C4-2B (cell line): Measurements from ENCODE around the gene GTSE1.

Experiments
- H3K27ac ChIP-seq: fragments of 450-650 bp; 2 replicates; pipeline ENCODE4 v1.5.1; 2017
- ZFX ChIP-seq: fragments of 450-650 bp; IDR thresholded peaks from 2 replicates; pipeline ENCODE4 v1.6.1; 2017
- TF ChIP-seq, protein P1 (sequence below): fragments of 450-650 bp; conservative IDR thresholded peaks from 2 replicates; pipeline ENCODE4 v1.5.1; 2017; ENCODE audit warnings: mild to moderate bottlenecking

GTSE1 gene

GRCh38 chr22:46371623-46372226 lies 75.1 kb downstream of the GTSE1 start:
- no peak for TF ChIP-seq ZFX
- TF ChIP-seq, protein P1, sequence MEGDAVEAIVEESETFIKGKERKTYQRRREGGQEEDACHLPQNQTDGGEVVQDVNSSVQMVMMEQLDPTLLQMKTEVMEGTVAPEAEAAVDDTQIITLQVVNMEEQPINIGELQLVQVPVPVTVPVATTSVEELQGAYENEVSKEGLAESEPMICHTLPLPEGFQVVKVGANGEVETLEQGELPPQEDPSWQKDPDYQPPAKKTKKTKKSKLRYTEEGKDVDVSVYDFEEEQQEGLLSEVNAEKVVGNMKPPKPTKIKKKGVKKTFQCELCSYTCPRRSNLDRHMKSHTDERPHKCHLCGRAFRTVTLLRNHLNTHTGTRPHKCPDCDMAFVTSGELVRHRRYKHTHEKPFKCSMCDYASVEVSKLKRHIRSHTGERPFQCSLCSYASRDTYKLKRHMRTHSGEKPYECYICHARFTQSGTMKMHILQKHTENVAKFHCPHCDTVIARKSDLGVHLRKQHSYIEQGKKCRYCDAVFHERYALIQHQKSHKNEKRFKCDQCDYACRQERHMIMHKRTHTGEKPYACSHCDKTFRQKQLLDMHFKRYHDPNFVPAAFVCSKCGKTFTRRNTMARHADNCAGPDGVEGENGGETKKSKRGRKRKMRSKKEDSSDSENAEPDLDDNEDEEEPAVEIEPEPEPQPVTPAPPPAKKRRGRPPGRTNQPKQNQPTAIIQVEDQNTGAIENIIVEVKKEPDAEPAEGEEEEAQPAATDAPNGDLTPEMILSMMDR, result no peak

GRCh38 chr22:46372686-46373085 lies 76.0 kb downstream of the GTSE1 start:
- no peak overlapping the region for H3K27ac ChIP-seq
- TF ChIP-seq, protein P1, result no peak
- TF ChIP-seq ZFX, result no peak

More at GRCh38 chr22:46371623-46372226, 75.1 kb downstream of the GTSE1 start:
- H3K27ac ChIP-seq, result no peak overlapping the region

DNA sequence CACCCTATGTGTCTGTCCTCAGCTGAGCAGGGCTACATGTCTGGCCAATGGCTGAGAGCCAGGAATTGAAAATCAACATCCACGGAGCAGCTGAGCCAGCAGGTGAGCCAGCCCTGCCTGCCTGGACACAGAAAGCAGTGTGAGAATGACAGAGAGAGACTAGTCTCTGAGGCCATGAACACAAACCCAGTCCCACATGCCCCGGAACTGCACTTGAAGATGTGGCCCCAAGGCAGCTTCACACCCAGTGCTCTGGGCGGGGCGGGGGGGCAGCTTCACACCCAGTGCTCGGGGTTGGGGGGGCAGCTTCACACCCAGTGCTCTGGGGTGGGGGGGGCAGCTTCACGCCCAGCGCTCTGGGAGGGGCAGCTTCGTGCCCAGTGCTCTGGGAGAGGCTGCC lies 76.5 kb downstream of the GTSE1 start:
- no peak for TF ChIP-seq ZFX
- TF ChIP-seq, protein P1, result no peak
- no peak overlapping the region for H3K27ac ChIP-seq

DNA sequence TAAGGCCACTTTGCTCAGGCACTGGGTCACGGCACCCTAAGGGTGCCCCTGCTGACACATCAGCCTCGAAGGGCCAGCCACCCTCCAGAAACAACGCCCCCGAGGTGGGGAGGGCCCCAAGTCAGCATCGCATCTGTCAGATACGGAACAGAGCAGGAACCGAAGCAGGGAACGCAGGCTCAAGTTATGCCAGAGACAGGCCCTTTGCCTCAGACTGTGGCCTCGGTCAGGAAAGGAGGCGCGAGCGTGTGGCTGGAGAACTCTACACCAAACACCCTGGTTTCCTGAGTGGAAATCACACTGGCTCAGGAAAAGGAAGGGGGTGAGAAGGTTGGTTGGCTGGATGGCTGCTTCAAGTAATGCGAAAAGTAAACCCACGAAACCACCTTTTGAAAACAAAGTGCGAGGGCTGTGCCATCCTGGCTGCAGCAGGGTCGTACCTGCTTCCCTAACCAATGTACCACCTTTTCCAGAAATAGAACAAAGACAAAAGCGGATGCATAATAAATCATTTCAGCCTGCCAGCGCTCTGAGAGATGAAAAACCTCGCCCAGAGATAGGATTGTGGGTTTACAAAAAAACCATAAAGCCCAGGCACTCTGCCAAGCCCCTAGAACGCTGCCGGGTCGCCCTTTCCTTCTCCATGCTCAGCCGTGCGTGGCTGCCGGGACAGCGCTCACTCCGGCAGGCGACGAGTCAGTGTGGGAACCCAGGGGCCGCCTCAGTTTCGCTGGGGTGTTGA lies 77.4 kb downstream of the GTSE1 start:
- no peak for TF ChIP-seq ZFX
- TF ChIP-seq, protein P1, result no peak
- H3K27ac ChIP-seq, result peak overlapping the region; percentile 91

GRCh38 chr22:46374663-46375474 lies 78.2 kb downstream of the GTSE1 start:
- peak overlapping the region; percentile 91 for H3K27ac ChIP-seq

GRCh38 chr22:46376111-46376510 lies 79.4 kb downstream of the GTSE1 start:
- no peak overlapping the region for H3K27ac ChIP-seq
- TF ChIP-seq, protein P1, result no peak

More at GRCh38 chr22:46374663-46375474, 78.2 kb downstream of the GTSE1 start:
- peak; percentile 51; the same call in 1 of the 2 replicates for TF ChIP-seq ZFX
- TF ChIP-seq, protein P1, result no peak
